Measurements from ENCODE around the gene CYBA.
"Not testable (repeated sequence)": the region's sequence is repeated elsewhere in the genome, so short reads cannot be mapped to it uniquely, and the experiment has no call there.

Gene CYBA

DNA sequence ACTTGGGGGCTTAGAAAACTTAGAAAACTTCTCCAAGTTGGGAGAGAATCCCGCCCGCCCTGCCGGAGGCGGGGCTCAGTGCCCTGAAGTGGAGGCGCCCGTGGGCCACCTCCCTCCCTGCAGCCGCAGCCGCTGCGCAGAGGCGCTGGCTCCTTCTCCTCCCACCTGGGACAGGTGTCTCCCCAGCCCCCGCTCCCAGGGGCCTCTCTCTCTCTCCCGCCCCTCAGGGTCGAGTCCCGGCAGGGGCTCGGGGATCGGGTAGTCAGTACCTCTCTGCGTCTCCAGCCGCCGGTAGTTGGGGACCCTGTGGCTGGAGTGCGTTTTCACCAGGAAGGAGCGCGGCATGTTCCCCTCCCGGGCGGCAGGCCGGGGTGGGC lies 35.2 kb upstream of the CYBA start:
- no peak for DNase-seq

GRCh38 chr16:88685156-88686061 lies 34.6 kb upstream of the CYBA start:
- peak; percentile 64 for DNase-seq

GRCh38 chr16:88684569-88685155 lies 33.8 kb upstream of the CYBA start:
- no peak for DNase-seq

DNA sequence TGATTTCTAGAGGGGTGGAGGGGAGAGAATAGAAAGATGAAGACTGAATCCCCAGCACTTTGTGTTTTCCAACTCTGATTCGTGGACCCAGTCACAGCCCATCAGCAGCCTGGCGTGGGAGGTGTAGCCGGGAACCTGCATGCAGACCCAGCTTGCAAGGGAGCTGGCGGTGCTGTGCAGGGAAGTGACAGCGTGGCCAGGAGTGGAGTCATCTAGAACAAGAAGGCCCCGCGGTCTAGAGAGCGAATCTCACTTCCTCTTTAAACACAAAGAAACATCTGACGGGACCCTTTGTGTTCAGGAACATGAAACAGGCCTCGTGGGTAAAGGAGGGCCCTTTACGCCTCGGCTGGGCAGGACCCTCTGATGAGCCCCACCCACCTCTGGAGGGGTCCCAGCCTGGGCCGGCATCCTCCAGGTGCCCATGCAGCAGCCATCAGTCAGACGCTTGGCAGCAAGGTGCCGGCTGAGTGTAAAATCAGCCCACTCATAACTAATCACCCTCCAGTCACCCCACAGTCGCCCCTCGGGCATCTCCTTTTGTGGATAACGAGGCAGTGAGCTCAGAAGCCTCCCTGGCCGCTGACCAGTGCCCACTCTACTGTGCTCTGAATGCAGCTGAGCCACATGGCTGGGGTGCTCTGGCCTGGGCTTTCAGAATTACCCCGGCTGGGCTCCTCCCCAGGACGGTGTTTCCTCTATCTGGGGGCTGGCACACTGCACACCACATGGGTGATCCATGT lies 31.0 kb upstream of the CYBA start:
- DNase-seq = peak; percentile 57

GRCh38 chr16:88681084-88681680 lies 30.3 kb upstream of the CYBA start:
- DNase-seq = peak; percentile 63

DNA sequence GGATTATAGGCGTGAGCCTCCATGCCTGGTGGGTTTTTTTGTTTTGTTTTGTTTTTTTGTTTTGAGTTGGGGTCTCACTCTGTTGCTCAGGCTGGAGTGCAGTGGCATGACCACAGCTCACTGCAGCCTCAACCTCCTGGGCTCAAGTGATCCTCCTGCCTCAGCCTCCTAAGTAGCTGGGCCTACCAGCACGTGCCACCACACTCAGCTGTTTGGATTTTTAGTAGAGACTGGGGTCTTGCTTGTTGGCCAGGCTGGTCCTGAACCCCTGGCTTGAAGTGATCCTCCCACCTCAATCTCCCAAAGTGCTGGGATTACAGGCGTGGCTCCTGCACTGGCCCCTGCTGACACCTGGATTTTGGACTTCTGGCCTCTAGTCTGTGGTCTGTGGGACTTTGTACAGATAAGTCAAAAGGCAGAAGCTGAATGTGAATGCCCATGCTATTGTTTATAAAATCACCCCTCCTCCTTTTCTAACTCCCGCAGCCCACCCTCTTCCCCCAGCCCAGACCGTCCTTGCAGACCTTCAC lies 29.8 kb upstream of the CYBA start:
- DNase-seq = no peak

- no peak for DNase-seq
Observed at GRCh38 chr16:88678224-88678979, 27.5 kb upstream of the CYBA start.

GRCh38 chr16:88677721-88678120 lies 26.9 kb upstream of the CYBA start:
- DNase-seq = no peak

- DNase-seq = no peak
Observed at GRCh38 chr16:88676502-88677242, 25.8 kb upstream of the CYBA start.

GRCh38 chr16:88673716-88674379 lies 23.0 kb upstream of the CYBA start:
- DNase-seq = no peak

DNA sequence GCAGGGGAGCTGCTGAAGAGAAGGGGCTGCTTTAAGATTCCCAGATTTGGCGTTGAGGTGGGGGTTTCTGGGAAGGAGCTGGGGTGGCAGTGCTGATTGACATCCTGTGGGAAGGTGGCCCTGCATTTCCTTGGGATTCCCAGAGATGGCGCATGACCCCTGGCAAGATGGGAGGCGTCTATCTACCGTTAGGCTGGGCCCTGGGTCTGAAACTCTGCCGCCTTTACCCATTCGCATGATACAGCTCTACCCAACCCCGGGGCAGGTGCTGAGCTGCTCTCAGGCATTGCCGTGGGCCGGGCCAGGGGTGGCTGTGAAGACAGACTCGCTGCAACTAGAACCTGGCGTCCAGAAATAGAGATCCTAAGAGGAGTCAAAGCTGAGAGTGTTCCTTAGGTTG lies 21.9 kb upstream of the CYBA start:
- no peak for DNase-seq

DNA sequence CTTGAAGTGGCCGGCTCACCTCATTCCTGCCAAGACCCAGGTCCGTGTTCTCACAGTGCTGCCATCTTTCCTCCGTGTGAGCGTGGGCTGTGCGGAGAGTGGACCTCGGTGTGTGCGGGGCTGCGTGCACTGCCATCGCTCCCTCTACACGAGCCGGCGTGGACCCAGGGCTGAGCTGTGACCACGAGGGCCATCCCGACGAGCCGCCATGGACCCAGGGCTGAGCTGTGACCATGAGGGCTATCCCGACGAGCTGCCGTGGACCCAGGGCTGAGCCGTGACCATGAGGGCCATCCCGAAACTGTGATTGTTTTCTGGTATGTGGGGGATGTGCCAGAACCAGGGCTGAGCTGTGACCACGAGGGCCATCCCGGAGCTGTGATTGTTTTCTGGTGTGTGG lies 21.0 kb upstream of the CYBA start:
- DNase-seq = no peak

DNA sequence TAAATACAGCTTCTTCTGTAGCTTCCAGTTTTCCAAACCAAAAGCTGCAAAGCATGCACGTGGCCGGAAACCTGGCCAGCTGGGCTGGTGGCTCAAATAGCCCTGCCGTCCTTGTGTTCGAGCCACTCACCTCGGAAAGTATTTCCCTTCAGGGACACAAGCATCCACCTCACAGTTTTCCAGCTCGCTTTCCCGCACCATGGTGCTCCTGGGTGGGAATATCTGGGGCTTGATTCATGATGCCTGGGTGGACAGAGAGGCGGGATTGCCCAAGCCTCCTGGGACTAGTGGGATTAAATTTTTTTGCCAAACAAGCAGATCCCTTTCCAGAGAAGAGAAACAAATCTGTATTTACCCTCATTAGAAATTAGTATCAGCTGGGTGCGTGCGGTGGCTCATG lies 19.1 kb upstream of the CYBA start:
- no peak for DNase-seq

DNA sequence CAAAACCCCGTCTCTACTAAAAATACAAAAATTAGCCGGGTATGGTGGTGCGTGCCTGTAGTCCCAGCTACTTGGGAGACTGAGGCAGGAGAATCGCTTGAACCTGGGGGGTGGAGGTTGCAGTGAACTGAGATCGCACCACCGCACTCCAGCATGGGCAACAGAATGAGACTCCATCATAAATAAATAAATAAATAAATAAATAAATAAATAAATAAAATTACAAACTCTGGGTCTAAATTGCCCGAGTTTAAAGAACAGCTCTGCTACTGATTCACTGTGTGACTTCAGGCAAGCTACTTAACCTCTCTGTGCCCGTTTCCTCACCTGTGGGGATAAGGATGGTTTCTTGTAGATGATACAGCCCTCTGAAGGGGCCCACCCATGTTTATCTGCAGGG lies 18.6 kb upstream of the CYBA start:
- DNase-seq = not testable (repeated sequence)

- DNase-seq = no peak
Observed at GRCh38 chr16:88667461-88667860, 16.6 kb upstream of the CYBA start.

DNA sequence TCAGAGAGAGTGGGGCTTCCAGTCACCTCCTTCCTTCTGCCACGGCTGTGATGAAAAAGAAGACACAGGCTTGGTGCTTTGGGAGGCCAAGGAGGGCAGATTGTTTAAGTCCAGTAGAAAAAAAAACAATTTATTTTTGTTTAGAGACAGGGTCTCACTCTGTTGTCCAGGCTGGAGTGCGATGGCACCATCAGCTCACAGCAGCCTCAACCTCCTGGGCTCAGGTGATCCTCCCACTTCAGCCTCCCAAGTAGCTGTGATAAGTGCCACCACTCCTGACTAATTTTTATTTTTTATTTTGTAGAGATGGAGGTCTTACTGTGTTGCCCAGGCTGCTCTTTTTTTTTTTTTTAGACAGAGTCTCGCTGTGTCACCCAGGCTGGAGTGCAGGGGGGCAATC lies 14.7 kb upstream of the CYBA start:
- DNase-seq = no peak

DNA sequence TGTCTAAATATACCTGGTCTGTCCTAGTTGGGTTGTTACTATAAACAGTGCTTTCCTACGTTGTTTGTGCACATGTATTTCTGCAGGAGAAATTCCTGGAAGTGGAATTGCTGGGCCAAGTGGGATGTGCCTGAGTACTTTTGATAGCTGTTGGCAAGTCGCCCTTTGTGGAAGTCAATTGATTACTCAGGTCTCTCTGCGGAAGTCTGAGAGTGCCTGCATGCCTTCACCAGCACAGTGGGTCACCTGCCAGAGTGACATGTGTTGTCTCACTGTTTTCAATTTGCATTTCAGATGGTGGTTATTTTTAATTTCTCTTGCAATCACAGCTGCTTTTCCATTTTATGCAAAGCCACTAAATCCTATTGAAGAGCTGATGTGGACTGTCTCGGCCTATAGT lies 14.3 kb upstream of the CYBA start:
- DNase-seq = no peak

GRCh38 chr16:88662843-88663606 lies 12.2 kb upstream of the CYBA start, which contains the start of gene MVD:
Gene MVD, minus strand, starts transcription at chr16:88663091. Its CDS starts 11 bp downstream, at chr16:88663080.
- DNase-seq = peak; percentile 96

- DNase-seq = no peak
Observed at GRCh38 chr16:88662222-88662842, 11.5 kb upstream of the CYBA start.

DNA sequence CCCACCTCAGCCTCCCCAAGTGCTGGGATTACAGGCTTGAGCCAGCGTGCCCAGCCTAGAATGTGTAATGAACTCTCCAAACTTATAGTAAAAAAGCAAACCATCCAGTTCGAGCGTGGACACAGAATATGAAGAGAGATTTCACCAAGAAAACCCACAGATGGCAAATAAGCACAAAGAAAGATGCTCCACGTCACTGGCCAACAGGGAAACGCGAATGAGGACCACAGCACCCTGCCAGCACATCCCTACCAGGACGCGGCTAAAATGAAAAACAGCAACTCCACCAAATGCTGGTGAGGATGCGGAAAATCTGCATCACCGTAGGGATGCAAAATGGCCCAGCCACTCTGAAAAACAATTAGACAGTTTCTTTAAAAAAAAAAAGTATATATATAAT lies 10.6 kb upstream of the CYBA start:
- no peak for DNase-seq

All from CD4-positive, alpha-beta T cell treated with Interleukin-17A for 1 hour (primary cell).